Activated T-cell treated with anti-CD3 and anti-CD28 coated beads, Interleukin-2, amount 50 U/mL, for 24 hours (primary cell): ENCODE data around the gene MYOD1.

Source experiments
- DNase-seq: peaks from one replicate; pipeline ENCODE4 v3.0.0-alpha.2; 2020
- H3K27ac Mint-ChIP-seq: 2 replicates; pipeline ENCODE4 v1.8.0; 2020; ENCODE audit warnings: mild to moderate bottlenecking, mixed read lengths
- H3K27me3 Mint-ChIP-seq: 2 replicates; pipeline ENCODE4 v1.8.0; 2020; ENCODE audit warnings: mixed read lengths
- H3K36me3 Mint-ChIP-seq: 2 replicates; pipeline ENCODE4 v1.8.0; 2020; ENCODE audit warnings: low read depth, mixed read lengths
- H3K4me1 Mint-ChIP-seq: 2 replicates; pipeline ENCODE4 v1.8.0; 2020; ENCODE audit warnings: low read depth, mixed read lengths
- H3K4me3 Mint-ChIP-seq: 2 replicates; pipeline ENCODE4 v1.8.0; 2020; ENCODE audit warnings: mild to moderate bottlenecking, moderate library complexity, mixed read lengths
- H3K9me3 Mint-ChIP-seq: 2 replicates; pipeline ENCODE4 v1.8.0; 2020; ENCODE audit warnings: mixed read lengths

The MYOD1 gene

GRCh38 chr11:17747131-17747955 lies 28.0 kb downstream of the MYOD1 start:
- Mint-ChIP-seq H3K4me1 (no peaks in the 10 kb centered on the region), H3K36me3 (no peaks in the 10 kb centered on the region), H3K27me3 (peaks cover 32% of the 10 kb centered on the region), H3K4me3 (no peak overlapping the region), H3K27ac (no peak overlapping the region), H3K9me3 (no peaks in the 10 kb centered on the region)
- no peak for DNase-seq

- Mint-ChIP-seq H3K4me1 (no peaks in the 10 kb centered on the region), H3K36me3 (no peaks in the 10 kb centered on the region), H3K27ac (no peak overlapping the region), H3K9me3 (no peaks in the 10 kb centered on the region), H3K4me3 (no peak overlapping the region), H3K27me3 (peaks cover 29% of the 10 kb centered on the region)
- no peak for DNase-seq
Measured at GRCh38 chr11:17748044-17748443, 28.7 kb downstream of the MYOD1 start.

- Mint-ChIP-seq H3K9me3 (no peaks in the 10 kb centered on the region), H3K36me3 (no peaks in the 10 kb centered on the region), H3K4me1 (no peaks in the 10 kb centered on the region), H3K27me3 (peaks cover 32% of the 10 kb centered on the region), H3K4me3 (no peak overlapping the region), H3K27ac (no peak overlapping the region)
- no peak for DNase-seq
Measured at GRCh38 chr11:17748761-17749721, 29.7 kb downstream of the MYOD1 start.

GRCh38 chr11:17750013-17750800 lies 30.8 kb downstream of the MYOD1 start:
- no peak overlapping the region for H3K4me3 Mint-ChIP-seq
- no peak for DNase-seq
- H3K4me1 Mint-ChIP-seq: no peaks in the 10 kb centered on the region
- H3K36me3 Mint-ChIP-seq: no peaks in the 10 kb centered on the region
- peaks cover 32% of the 10 kb centered on the region for H3K27me3 Mint-ChIP-seq
- no peaks in the 10 kb centered on the region for H3K9me3 Mint-ChIP-seq
- no peak overlapping the region for H3K27ac Mint-ChIP-seq

GRCh38 chr11:17750801-17751165 lies 31.4 kb downstream of the MYOD1 start:
- DNase-seq: no peak
- no peaks in the 10 kb centered on the region for H3K9me3 Mint-ChIP-seq
- peaks cover 29% of the 10 kb centered on the region for H3K27me3 Mint-ChIP-seq
- H3K36me3 Mint-ChIP-seq: no peaks in the 10 kb centered on the region
- no peaks in the 10 kb centered on the region for H3K4me1 Mint-ChIP-seq
- H3K4me3 Mint-ChIP-seq: no peak overlapping the region
- no peak overlapping the region for H3K27ac Mint-ChIP-seq

- Mint-ChIP-seq H3K9me3 (no peaks in the 10 kb centered on the region), H3K27ac (no peak overlapping the region), H3K36me3 (no peaks in the 10 kb centered on the region), H3K27me3 (peaks cover 24% of the 10 kb centered on the region), H3K4me1 (no peaks in the 10 kb centered on the region), H3K4me3 (no peak overlapping the region)
- no peak for DNase-seq
Measured at GRCh38 chr11:17751558-17751957, 32.2 kb downstream of the MYOD1 start.

- H3K27ac Mint-ChIP-seq: no peak overlapping the region
- no peak for DNase-seq
- H3K4me3 Mint-ChIP-seq: no peak overlapping the region
- H3K9me3 Mint-ChIP-seq: no peaks in the 10 kb centered on the region
- peaks cover 19% of the 10 kb centered on the region for H3K27me3 Mint-ChIP-seq
- H3K4me1 Mint-ChIP-seq: no peaks in the 10 kb centered on the region
- no peaks in the 10 kb centered on the region for H3K36me3 Mint-ChIP-seq
Measured at GRCh38 chr11:17752144-17752543, 32.8 kb downstream of the MYOD1 start.

GRCh38 chr11:17753153-17753552 lies 33.8 kb downstream of the MYOD1 start:
- no peak for DNase-seq
- H3K4me3 Mint-ChIP-seq: no peak overlapping the region
- no peaks in the 10 kb centered on the region for H3K36me3 Mint-ChIP-seq
- peaks cover 14% of the 10 kb centered on the region for H3K27me3 Mint-ChIP-seq
- H3K9me3 Mint-ChIP-seq: no peaks in the 10 kb centered on the region
- H3K4me1 Mint-ChIP-seq: no peaks in the 10 kb centered on the region
- H3K27ac Mint-ChIP-seq: no peak overlapping the region

GRCh38 chr11:17753641-17754040 lies 34.3 kb downstream of the MYOD1 start:
- no peaks in the 10 kb centered on the region for H3K9me3 Mint-ChIP-seq
- H3K36me3 Mint-ChIP-seq: no peaks in the 10 kb centered on the region
- H3K27me3 Mint-ChIP-seq: peaks cover 13% of the 10 kb centered on the region
- H3K4me1 Mint-ChIP-seq: no peaks in the 10 kb centered on the region
- no peak for DNase-seq
- no peak overlapping the region for H3K4me3 Mint-ChIP-seq
- no peak overlapping the region for H3K27ac Mint-ChIP-seq

- Mint-ChIP-seq H3K9me3 (no peaks in the 10 kb centered on the region), H3K4me1 (no peaks in the 10 kb centered on the region), H3K4me3 (no peak overlapping the region), H3K27me3 (peaks cover 12% of the 10 kb centered on the region), H3K36me3 (no peaks in the 10 kb centered on the region), H3K27ac (no peak overlapping the region)
- DNase-seq: no peak
Measured at GRCh38 chr11:17755891-17756290, 36.5 kb downstream of the MYOD1 start.

- Mint-ChIP-seq H3K27ac (no peak overlapping the region), H3K4me1 (no peaks in the 10 kb centered on the region), H3K9me3 (no peaks in the 10 kb centered on the region), H3K36me3 (no peaks in the 10 kb centered on the region), H3K4me3 (no peak overlapping the region), H3K27me3 (no peaks in the 10 kb centered on the region)
- DNase-seq: peak; percentile 34
Measured at GRCh38 chr11:17760102-17761029, 41.0 kb downstream of the MYOD1 start.

GRCh38 chr11:17762309-17762974 lies 43.1 kb downstream of the MYOD1 start:
- Mint-ChIP-seq H3K27me3 (no peaks in the 10 kb centered on the region), H3K9me3 (no peaks in the 10 kb centered on the region), H3K36me3 (no peaks in the 10 kb centered on the region), H3K4me3 (no peak overlapping the region), H3K27ac (no peak overlapping the region), H3K4me1 (no peaks in the 10 kb centered on the region)
- DNase-seq: no peak

- no peaks in the 10 kb centered on the region for H3K36me3 Mint-ChIP-seq
- no peaks in the 10 kb centered on the region for H3K4me1 Mint-ChIP-seq
- no peaks in the 10 kb centered on the region for H3K27me3 Mint-ChIP-seq
- no peak overlapping the region for H3K4me3 Mint-ChIP-seq
- no peak for DNase-seq
- no peak overlapping the region for H3K27ac Mint-ChIP-seq
- no peaks in the 10 kb centered on the region for H3K9me3 Mint-ChIP-seq
Measured at GRCh38 chr11:17763244-17763643, 43.9 kb downstream of the MYOD1 start.
